Transverse colon (tissue), 4 donors: ENCODE data around the gene AKT3. TPM values are rescaled to one million over a fixed set of nuclear protein-coding genes. Genes with fewer than 3 reads are reported as not detected.

Experiments used
- DNase-seq: peaks from one replicate; pipeline ENCODE4 v3.0.0-alpha.2; 2019
- H3K27ac ChIP-seq, 4 donors: fragments of 200-600 bp; sonication (generic); 2 replicates each; pipeline ENCODE4 v1.5.1; 2016 to 2018; ENCODE audit warnings: inconsistent platforms in 4 of 4
- H3K27me3 ChIP-seq: fragments of 200-600 bp; sonication (generic); 2 replicates; pipeline ENCODE4 v1.5.1; 2017; ENCODE audit warnings: inconsistent platforms
- H3K36me3 ChIP-seq, 4 donors: fragments of 200-600 bp; sonication (generic); 2 replicates each; pipeline ENCODE4 v1.5.1; 2017 to 2019; ENCODE audit warnings: inconsistent platforms in 4 of 4
- H3K4me1 ChIP-seq, 4 donors: fragments of 200-600 bp; sonication (generic); 2 replicates each; pipeline ENCODE4 v1.5.1; 2017 to 2020; ENCODE audit warnings: inconsistent platforms in 4 of 4
- H3K4me3 ChIP-seq, 4 donors: fragments of 200-600 bp; sonication (generic); 1 replicate in 1 of 4; 2 replicates in 3 of 4; pipeline versions ENCODE4 v1.5.1 to v1.6.1; 2017 to 2019; ENCODE audit warnings: inconsistent platforms in 4 of 4
- H3K9me3 ChIP-seq, 2 donors: fragments of 200-600 bp; sonication (generic); 2 replicates each; pipeline ENCODE4 v1.5.1; 2017 to 2019; ENCODE audit warnings: inconsistent platforms in 2 of 2
- CTCF ChIP-seq, 5 experiments: fragments of 200-600 bp in 3 of 5; fragments of 450-650 bp in 2 of 5; sonication (generic) in 3 of 5; IDR thresholded peaks; 1 replicate in 2 of 5; 2 replicates in 3 of 5; pipeline ENCODE4 v1.5.1; 2016 to 2017; ENCODE audit warnings: antibody characterized with exemption in 5 of 5, inconsistent platforms in 3 of 5, mild to moderate bottlenecking in 2 of 5, moderate library complexity in 1 of 5
- EP300 ChIP-seq: sonication (generic); formaldehyde crosslinking; IDR thresholded peaks from one replicate; pipeline ENCODE4 v1.6.1; 2017; ENCODE audit warnings: antibody characterized with exemption, low read depth
- POLR2A ChIP-seq: fragments of 450-650 bp; IDR thresholded peaks from one replicate; pipeline ENCODE4 v1.6.1; 2016; ENCODE audit warnings: antibody characterized with exemption, mild to moderate bottlenecking, moderate library complexity
- POLR2AphosphoS5 ChIP-seq, 3 donors: sonication (generic); formaldehyde crosslinking; IDR thresholded peaks; one replicate each; pipeline ENCODE4 v1.6.1; 2016; ENCODE audit warnings: antibody characterized with exemption in 3 of 3
- WGBS, 2 donors: methylation state at CpG; one replicate each; pipeline ENCODE4 v1.1.5; 2018; ENCODE audit warnings: low coverage in 1 of 2; 5-methylcytosine and 5-hydroxymethylcytosine counted together
- in situ Hi-C, 4 donors: fragments of 200-750 bp; cut with MboI; loops; one replicate each; pipeline versions ENCODE4 v1.15.0 to v1.15.1; 2017; ENCODE audit warnings: low sequenced_read_pairs in 3 of 4, low pct_ligation_motif_present in 1 of 4, low pct_unique_long_range_greater_than_20kb in 1 of 4
- intact Hi-C: fragments of 100-400 bp; cut with DNase I; formaldehyde crosslinking; loops from one replicate; pipeline ENCODE4 v1.15.1; 2023; ENCODE audit warnings: low total_unique reads
- total RNA-seq, 4 donors: library from RNA; depleted of rRNA; stranded (reverse); fragments of >200 nt; gene quantifications; one replicate each; pipeline ENCODE4 v1.1.0, GENCODE V29; 2016

The AKT3 gene
- total RNA-seq, 4 donors from 2014 or later: 9.8 to 27.2 (median 19.4) TPM

- peaks cover 0 to 6% (median 0%) of the 10 kb centered on the region in 4 donors for H3K4me1 ChIP-seq
- TF ChIP-seq POLR2AphosphoS5 (IDR thresholded peaks at IDR 0.05) (no peak), CTCF (IDR thresholded peaks at IDR 0.05) (no peak), EP300 (no peak), POLR2A (no peak)
- in situ Hi-C loops (loop anchor here in 3 of 4 donors (10.0 to 25.0 kb wide), 2 partner anchors 403 to 411 kb away; no protein-coding TSS in a partner anchor), intact Hi-C loops (no loop called here)
- H3K4me3 ChIP-seq: no peak overlapping the region
- DNase-seq: no peak
- H3K27me3 ChIP-seq: no peaks in the 10 kb centered on the region
- no peak overlapping the region for H3K27ac ChIP-seq
- H3K36me3 ChIP-seq: no peaks in the 10 kb centered on the region
- H3K9me3 ChIP-seq: no peaks in the 10 kb centered on the region
Measured at GRCh38 chr1:243748227-243748626, 101.8 kb downstream of the AKT3 start.

- H3K27me3 ChIP-seq: no peaks in the 10 kb centered on the region
- no peak for DNase-seq
- in situ Hi-C loops (loop anchor here in 3 of 4 donors (10.0 to 25.0 kb wide), 2 partner anchors 402 to 409 kb away; no protein-coding TSS in a partner anchor), intact Hi-C loops (no loop called here)
- H3K36me3 ChIP-seq: no peaks in the 10 kb centered on the region
- no peak overlapping the region for H3K4me3 ChIP-seq
- peaks cover 0 to 6% (median 0%) of the 10 kb centered on the region in 4 donors for H3K4me1 ChIP-seq
- no peaks in the 10 kb centered on the region for H3K9me3 ChIP-seq
- H3K27ac ChIP-seq: no peak overlapping the region
- no peak for TF ChIP-seq POLR2AphosphoS5 (IDR thresholded peaks at IDR 0.05)
- TF ChIP-seq CTCF (IDR thresholded peaks at IDR 0.05): no peak
- TF ChIP-seq EP300: no peak
- TF ChIP-seq POLR2A: no peak
Measured at GRCh38 chr1:243746751-243747150, 103.3 kb downstream of the AKT3 start.

GRCh38 chr1:243745356-243745755 is 104.7 kb downstream of the AKT3 start:
- in situ Hi-C loops: loop anchor here in 3 of 4 donors (10.0 to 25.0 kb wide), 2 partner anchors 401 to 408 kb away; no protein-coding TSS in a partner anchor
- no peaks in the 10 kb centered on the region for H3K9me3 ChIP-seq
- 85 to 100% methylated on average over 2 to 4 of the region's 4 CpGs for WGBS, 2 donors
- intact Hi-C loops: no loop called here
- no peaks in the 10 kb centered on the region for H3K27me3 ChIP-seq
- no peak overlapping the region for H3K27ac ChIP-seq
- no peak for TF ChIP-seq POLR2A
- TF ChIP-seq CTCF (IDR thresholded peaks at IDR 0.05): no peak
- TF ChIP-seq POLR2AphosphoS5 (IDR thresholded peaks at IDR 0.05): no peak
- no peak for TF ChIP-seq EP300
- H3K4me3 ChIP-seq: no peak overlapping the region
- no peaks in the 10 kb centered on the region for H3K36me3 ChIP-seq
- peaks cover 0 to 6% (median 0%) of the 10 kb centered on the region in 4 donors for H3K4me1 ChIP-seq
- no peak for DNase-seq

GRCh38 chr1:243742819-243743218 is 107.2 kb downstream of the AKT3 start:
- TF ChIP-seq POLR2A (no peak), EP300 (no peak)
- no peaks in the 10 kb centered on the region for H3K27me3 ChIP-seq
- 77 to 83% methylated on average over 4 of the region's 4 CpGs for WGBS, 2 donors
- in situ Hi-C loops: loop anchor here in 3 of 4 donors (10.0 to 25.0 kb wide), 2 partner anchors 398 to 406 kb away; no protein-coding TSS in a partner anchor
- no peak for DNase-seq
- H3K9me3 ChIP-seq: no peaks in the 10 kb centered on the region
- no peaks in the 10 kb centered on the region for H3K36me3 ChIP-seq
- peaks cover 0 to 6% (median 0%) of the 10 kb centered on the region in 4 donors for H3K4me1 ChIP-seq
- no peak overlapping the region for H3K27ac ChIP-seq
- intact Hi-C loops: no loop called here
- no peak overlapping the region for H3K4me3 ChIP-seq
